CD14-positive monocyte (primary cell): Measurements from ENCODE around the gene CWC22. TPM values are rescaled to one million over a fixed set of nuclear protein-coding genes. Genes with fewer than 3 reads are reported as not detected.
"Not testable (repeated sequence)": the region's sequence is repeated elsewhere in the genome, so short reads cannot be mapped to it uniquely, and the experiment has no call there.

Experiments
- DNase-seq, 3 donors: peaks; one replicate each; pipeline ENCODE4 v3.0.0-alpha.2; 2011 to 2022
- H2AFZ ChIP-seq: 2 replicates; pipeline ENCODE4 v1.6.0; 2012; ENCODE audit warnings: mild to moderate bottlenecking, low read depth, low read length, inconsistent platforms; ENCODE audit not compliant: insufficient read depth, poor library complexity, severe bottlenecking
- H3K27ac ChIP-seq, 2 donors: 1 replicate in 1 of 2; 2 replicates in 1 of 2; pipeline ENCODE4 v1.5.1; 2012 to 2013; ENCODE audit warnings: low read length in 2 of 2, control low read depth in 1 of 2, inconsistent platforms in 1 of 2, low read depth in 1 of 2, mild to moderate bottlenecking in 1 of 2
- H3K27me3 ChIP-seq, 2 donors: one replicate each; pipeline versions ENCODE4 v1.6.0 to v1.6.1; 2011 to 2013; ENCODE audit warnings: low read length in 2 of 2; ENCODE audit not compliant: control insufficient read depth in 2 of 2, insufficient read depth in 2 of 2
- H3K36me3 ChIP-seq, 2 donors: replicated peaks in 1 of 2; 1 replicate in 1 of 2; 2 replicates in 1 of 2; pipeline versions ENCODE4 v1.5.1 to v1.6.1; 2012 to 2013; ENCODE audit warnings: low read length in 2 of 2, control low read depth in 1 of 2, inconsistent platforms in 1 of 2, mild to moderate bottlenecking in 1 of 2; ENCODE audit not compliant: insufficient read depth in 2 of 2, control insufficient read depth in 1 of 2
- H3K4me1 ChIP-seq, 2 donors: 1 replicate in 1 of 2; 2 replicates in 1 of 2; pipeline versions ENCODE4 v1.5.1 to v1.6.1; 2012 to 2013; ENCODE audit warnings: low read length in 2 of 2, control low read depth in 1 of 2, inconsistent platforms in 1 of 2, mild to moderate bottlenecking in 1 of 2, moderate library complexity in 1 of 2; ENCODE audit not compliant: insufficient read depth in 2 of 2, control insufficient read depth in 1 of 2
- H3K4me2 ChIP-seq: replicated peaks from 2 replicates; pipeline ENCODE3; 2012; ENCODE audit warnings: low read length, moderate library complexity, mild to moderate bottlenecking; ENCODE audit not compliant: poor library complexity, severe bottlenecking; ENCODE audit errors: extremely low read depth
- H3K4me3 ChIP-seq, 3 experiments: fragments of 200-600 bp in 1 of 3; sonication (generic) in 1 of 3; replicated peaks in 1 of 3; 1 replicate in 2 of 3; 2 replicates in 1 of 3; pipeline ENCODE4 v1.5.1; 2011 to 2013; ENCODE audit warnings: low read length in 3 of 3, mild to moderate bottlenecking in 3 of 3, control low read depth in 2 of 3, low read depth in 2 of 3, inconsistent platforms in 1 of 3, moderate library complexity in 1 of 3
- H3K79me2 ChIP-seq: 2 replicates; pipeline ENCODE4 v1.6.0; 2012; ENCODE audit warnings: mild to moderate bottlenecking, control low read depth, inconsistent platforms, low read length, moderate library complexity; ENCODE audit not compliant: insufficient read depth
- H3K9ac ChIP-seq: 2 replicates; pipeline ENCODE4 v1.6.0; 2017; ENCODE audit warnings: low read length, mild to moderate bottlenecking; ENCODE audit not compliant: insufficient read depth, poor library complexity, severe bottlenecking
- H3K9me3 ChIP-seq, 2 donors: replicated peaks in 1 of 2; 1 replicate in 1 of 2; 2 replicates in 1 of 2; pipeline versions ENCODE4 v1.5.1 to v1.6.1; 2012 to 2013; ENCODE audit warnings: low read length in 2 of 2, control low read depth in 1 of 2; ENCODE audit not compliant: control insufficient read depth in 1 of 2, insufficient read depth in 1 of 2
- H4K20me1 ChIP-seq: 2 replicates; pipeline ENCODE4 v1.6.0; 2012; ENCODE audit warnings: mild to moderate bottlenecking, low read length, control low read depth, moderate library complexity; ENCODE audit not compliant: insufficient read depth
- H3K27ac Mint-ChIP-seq, 7 donors: one replicate each; pipeline ENCODE4 v1.8.0; 2020; ENCODE audit warnings: mild to moderate bottlenecking in 7 of 7, mixed read lengths in 7 of 7, moderate library complexity in 6 of 7, inconsistent platforms in 2 of 7
- H3K27me3 Mint-ChIP-seq, 3 donors: one replicate each; pipeline ENCODE4 v1.8.0; 2021 to 2022; ENCODE audit warnings: low read depth in 3 of 3, mild to moderate bottlenecking in 3 of 3, mixed read lengths in 3 of 3, moderate library complexity in 3 of 3, inconsistent platforms in 1 of 3
- H3K36me3 Mint-ChIP-seq, 2 donors: one replicate each; pipeline ENCODE4 v1.8.0; 2020; ENCODE audit warnings: mixed read lengths in 2 of 2, inconsistent platforms in 1 of 2, mild to moderate bottlenecking in 1 of 2
- H3K4me1 Mint-ChIP-seq: one replicate; pipeline ENCODE4 v1.8.0; 2020; ENCODE audit warnings: mild to moderate bottlenecking, mixed read lengths
- H3K4me3 Mint-ChIP-seq, 2 donors: one replicate each; pipeline ENCODE4 v1.8.0; 2020; ENCODE audit warnings: mild to moderate bottlenecking in 2 of 2, mixed read lengths in 2 of 2, moderate library complexity in 1 of 2
- H3K9me3 Mint-ChIP-seq, 7 donors: one replicate each; pipeline ENCODE4 v1.8.0; 2020 to 2022; ENCODE audit warnings: mixed read lengths in 7 of 7, mild to moderate bottlenecking in 6 of 7, moderate library complexity in 6 of 7, inconsistent platforms in 2 of 7
- CTCF ChIP-seq: fragments of 200-600 bp; IDR thresholded peaks from one replicate; pipeline ENCODE4 v1.8.0; 2022; ENCODE audit warnings: antibody characterized with exemption, mild to moderate bottlenecking
- WGBS: methylation state at CpG from one replicate; pipeline ENCODE4 v1.1.5; 2013; ENCODE audit warnings: missing lambda C conversion rate; ENCODE audit not compliant: insufficient coverage; 5-methylcytosine and 5-hydroxymethylcytosine counted together
- intact Hi-C, 2 donors: fragments of 100-400 bp; cut with micrococcal nuclease; formaldehyde crosslinking; loops; one replicate each; pipeline versions ENCODE4 v1.15.0 to v1.15.1; 2023
- polyA plus RNA-seq, 3 donors: library from polyadenylated mRNA; depleted of rRNA in 1 of 3; unstranded in 2 of 3; stranded (reverse) in 1 of 3; fragments of 300-500 nt in 2 of 3; fragments of >200 nt in 1 of 3; fragmentation: Illumina TruSeq in 2 of 3; gene quantifications; 1 replicate in 2 of 3; 2 replicates in 1 of 3; pipeline ENCODE4 v1.2.3, GENCODE V29; 2012 to 2021

CWC22 gene
- polyA plus RNA-seq, 3 donors = 4.4 to 14.9 (median 9.5) TPM

GRCh38 chr2:179931502-179931901 is 75.6 kb downstream of the CWC22 start:
- no peak overlapping the region for H3K4me3 ChIP-seq
- Mint-ChIP-seq H3K27me3 (peaks cover 0 to 2% (median 0%) of the 10 kb centered on the region in 3 donors), H3K27ac (no peak overlapping the region), H3K4me1 (no peaks in the 10 kb centered on the region), H3K36me3 (peaks cover 6 to 11% of the 10 kb centered on the region in 2 donors), H3K4me3 (no peak overlapping the region), H3K9me3 (peaks cover 23 to 32% (median 24%) of the 10 kb centered on the region in 7 donors)
- H3K4me1 ChIP-seq = no peaks in the 10 kb centered on the region
- H3K27me3 ChIP-seq = no peaks in the 10 kb centered on the region
- peaks cover 10 to 18% of the 10 kb centered on the region in 2 donors for H3K9me3 ChIP-seq
- no peak overlapping the region for H3K4me2 ChIP-seq
- no peak for DNase-seq
- H3K9ac ChIP-seq = no peak overlapping the region
- H3K27ac ChIP-seq = no peak overlapping the region
- intact Hi-C loops = no loop called here
- no peaks in the 10 kb centered on the region for H4K20me1 ChIP-seq
- no peaks in the 10 kb centered on the region for H3K79me2 ChIP-seq
- H3K36me3 ChIP-seq = no peaks in the 10 kb centered on the region
- H2AFZ ChIP-seq = no peak overlapping the region
- no peak for TF ChIP-seq CTCF
- no CpG with 5 or more reads among the region's 3 CpGs for WGBS

- H3K4me1 ChIP-seq, H3K4me1 Mint-ChIP-seq, H2AFZ ChIP-seq, intact Hi-C loops, H3K27ac Mint-ChIP-seq, H3K4me3 ChIP-seq, H3K36me3 Mint-ChIP-seq, H3K27me3 ChIP-seq, H3K9ac ChIP-seq, H3K79me2 ChIP-seq, DNase-seq, H3K36me3 ChIP-seq, H3K4me2 ChIP-seq, H3K4me3 Mint-ChIP-seq, H4K20me1 ChIP-seq, H3K27me3 Mint-ChIP-seq, H3K27ac ChIP-seq: not testable (repeated sequence)
- WGBS = 92% methylated on average over 2 of the region's 3 CpGs
- peaks cover 23 to 43% (median 31%) of the 10 kb centered on the region in 7 donors for H3K9me3 Mint-ChIP-seq
- peaks cover 10 to 18% of the 10 kb centered on the region in 2 donors for H3K9me3 ChIP-seq
These were observed 77.1 kb downstream of the CWC22 start for GRCh38 chr2:179929997-179930396.
